SK-N-SH (cell line): ENCODE measurements around the gene IL18R1. TPM values are rescaled to one million over a fixed set of nuclear protein-coding genes. Genes with fewer than 3 reads are reported as not detected.

Experiments
- CTCF ChIA-PET: fragments of 300-600, 350-600 bp; formaldehyde crosslinking; extraction: SDS; loops from one replicate; lab custom pipeline; 2021; lab: Yijun Ruan, JAX
- POLR2A ChIA-PET: fragments of 350-600 bp; sonication (Branson Sonifier 250); formaldehyde crosslinking; extraction: SDS; loops from one replicate; lab custom pipeline; 2020; ENCODE audit warnings: antibody characterized with exemption, inconsistent platforms; lab: Yijun Ruan, JAX
- DNase-seq: peaks from one replicate; pipeline ENCODE4 v3.0.0; 2012
- H2AFZ ChIP-seq: fragments of 200-600 bp; sonication (generic); 2 replicates; pipeline ENCODE4 v1.8.1; 2016; ENCODE audit warnings: antibody characterized with exemption, mild to moderate bottlenecking, low read depth
- H3F3A ChIP-seq: fragments of 200-600 bp; sonication (generic); replicated peaks from 2 replicates; pipeline ENCODE3; 2016; ENCODE audit warnings: antibody characterized with exemption, mild to moderate bottlenecking; ENCODE audit not compliant: insufficient read depth
- H3K27ac ChIP-seq, 2 experiments: fragments of 200-500 bp in 1 of 2; fragments of 200-600 bp in 1 of 2; sonication (Bioruptor generic) in 1 of 2; sonication (generic), shearing (Covaris generic) in 1 of 2; 2 replicates each; pipeline versions ENCODE4 v1.5.1 to v1.6.1; 2014 to 2016; ENCODE audit warnings: low read depth in 2 of 2, inconsistent platforms in 1 of 2, low read length in 1 of 2, mild to moderate bottlenecking in 1 of 2, mixed read lengths in 1 of 2
- H3K27me3 ChIP-seq: fragments of 200-600 bp; sonication (generic), shearing (Covaris generic); 2 replicates; pipeline ENCODE4 v1.6.1; 2016; ENCODE audit warnings: mixed run types; ENCODE audit not compliant: insufficient read depth
- H3K36me3 ChIP-seq, 2 experiments: fragments of 200-500 bp in 1 of 2; fragments of 200-600 bp in 1 of 2; sonication (Bioruptor generic) in 1 of 2; sonication (generic) in 1 of 2; replicated peaks in 1 of 2; 2 replicates each; pipeline versions ENCODE3 to v1.5.1; 2014 to 2016; ENCODE audit warnings: low read length in 1 of 2, mild to moderate bottlenecking in 1 of 2; ENCODE audit not compliant: insufficient read depth in 2 of 2, control insufficient read depth in 1 of 2
- H3K4me1 ChIP-seq, 2 experiments: fragments of 200-500 bp in 1 of 2; fragments of 200-600 bp in 1 of 2; sonication (Bioruptor generic) in 1 of 2; sonication (generic), shearing (Covaris generic) in 1 of 2; 2 replicates each; pipeline versions ENCODE4 v1.5.1 to v1.6.1; 2014 to 2016; ENCODE audit warnings: low read depth in 1 of 2, low read length in 1 of 2, mixed run types in 1 of 2; ENCODE audit not compliant: insufficient read depth in 2 of 2, control insufficient read depth in 1 of 2
- H3K4me2 ChIP-seq: fragments of 200-600 bp; sonication (generic), shearing (Covaris generic); 2 replicates; pipeline ENCODE4 v1.6.1; 2017; ENCODE audit warnings: mixed run types
- H3K4me3 ChIP-seq, 2 experiments: fragments of 200-500 bp in 1 of 2; fragments of 200-600 bp in 1 of 2; sonication (Bioruptor generic) in 1 of 2; sonication (generic), shearing (Covaris generic) in 1 of 2; 2 replicates each; pipeline versions ENCODE4 v1.5.1 to v1.8.1; 2014 to 2016; ENCODE audit warnings: low read depth in 2 of 2, inconsistent platforms in 1 of 2, low read length in 1 of 2, mild to moderate bottlenecking in 1 of 2, mixed read lengths in 1 of 2, moderate library complexity in 1 of 2
- H3K79me2 ChIP-seq: fragments of 200-600 bp; sonication (generic); 2 replicates; pipeline ENCODE4 v1.8.1; 2017; ENCODE audit warnings: mild to moderate bottlenecking; ENCODE audit not compliant: insufficient read depth
- H3K9ac ChIP-seq: fragments of 200-600 bp; sonication (generic); 2 replicates; pipeline ENCODE4 v1.6.1; 2017; ENCODE audit warnings: mixed run types
- H3K9me2 ChIP-seq: fragments of 200-600 bp; sonication (generic); 2 replicates; pipeline ENCODE4 v1.6.1; 2017; ENCODE audit warnings: mixed run types
- H3K9me3 ChIP-seq: fragments of 200-600 bp; sonication (generic); 2 replicates; pipeline ENCODE4 v1.6.1; 2017; ENCODE audit warnings: mixed run types, mild to moderate bottlenecking, moderate library complexity
- H4K20me1 ChIP-seq: fragments of 200-600 bp; sonication (generic); 2 replicates; pipeline ENCODE4 v1.6.1; 2017; ENCODE audit warnings: mild to moderate bottlenecking, mixed run types; ENCODE audit not compliant: insufficient read depth
- ELF1 ChIP-seq: IDR thresholded peaks from 2 replicates; pipeline ENCODE4 v1.4.0; 2012
- EZH2phosphoT487 ChIP-seq: fragments of 200-600 bp; sonication (generic); IDR thresholded peaks from 2 replicates; pipeline ENCODE4 v1.6.1; 2017; ENCODE audit warnings: low read depth, mixed run types, mild to moderate bottlenecking, antibody characterized with exemption, moderate library complexity, borderline replicate concordance
- FOXJ3 ChIP-seq: sonication (generic); formaldehyde crosslinking; IDR thresholded peaks from 2 replicates; pipeline ENCODE4 v1.5.1; 2020; ENCODE audit warnings: mild to moderate bottlenecking, missing genetic modification reagents
- FOXM1 ChIP-seq: IDR thresholded peaks from 2 replicates; pipeline ENCODE4 v1.4.0; 2012; ENCODE audit warnings: low read depth, mild to moderate bottlenecking
- GABPA ChIP-seq: IDR thresholded peaks from 2 replicates; pipeline ENCODE4 v1.4.0; 2012; ENCODE audit warnings: low read depth, mild to moderate bottlenecking
- JUND ChIP-seq: IDR thresholded peaks from 2 replicates; pipeline ENCODE4 v1.4.0; 2012
- MAX ChIP-seq: IDR thresholded peaks from 2 replicates; pipeline ENCODE4 v1.4.0; 2012; ENCODE audit warnings: low read depth
- MEF2A ChIP-seq: IDR thresholded peaks from 2 replicates; pipeline ENCODE4 v1.4.0; 2012; ENCODE audit warnings: low read depth, borderline replicate concordance
- MXI1 ChIP-seq: IDR thresholded peaks from 2 replicates; pipeline ENCODE4 v1.6.1; 2012; ENCODE audit warnings: mild to moderate bottlenecking, low read depth, low read length, improper control_type of control experiment
- NRF1 ChIP-seq: IDR thresholded peaks from 2 replicates; pipeline ENCODE4 v1.6.1; 2012; ENCODE audit warnings: low read depth, mild to moderate bottlenecking, low read length
- PBX3 ChIP-seq: IDR thresholded peaks from 2 replicates; pipeline ENCODE4; 2012
- POLR2AphosphoS5 ChIP-seq: IDR thresholded peaks from 2 replicates; pipeline ENCODE4 v1.6.1; 2012; ENCODE audit warnings: low read depth, low read length
- RFX5 ChIP-seq: IDR thresholded peaks from 2 replicates; pipeline ENCODE4 v1.6.1; 2012; ENCODE audit warnings: mild to moderate bottlenecking, improper control_type of control experiment, low read length
- TAF1 ChIP-seq: IDR thresholded peaks from 2 replicates; pipeline ENCODE4 v1.6.1; 2012; ENCODE audit warnings: low read depth, mild to moderate bottlenecking, low read length, moderate library complexity, borderline replicate concordance
- TCF12 ChIP-seq: IDR thresholded peaks from 2 replicates; pipeline ENCODE4 v1.4.0; 2012
- TEAD4 ChIP-seq: IDR thresholded peaks from 2 replicates; pipeline ENCODE4 v1.4.0; 2012; ENCODE audit warnings: mild to moderate bottlenecking, borderline replicate concordance; ENCODE audit not compliant: insufficient read depth
- YY1 ChIP-seq: IDR thresholded peaks from 2 replicates; pipeline ENCODE4 v1.4.0; 2012; ENCODE audit warnings: low read depth, mild to moderate bottlenecking
- ZBTB33 ChIP-seq: IDR thresholded peaks from 2 replicates; pipeline ENCODE4 v1.4.0; 2012; ENCODE audit warnings: low read depth, borderline replicate concordance
- WGBS: methylation state at CpG from one replicate; pipeline ENCODE4 v1.1.6; 2017; ENCODE audit warnings: low lambda C conversion rate; 5-methylcytosine and 5-hydroxymethylcytosine counted together
- polyA plus RNA-seq, 3 experiments: library from polyadenylated mRNA; depleted of rRNA; stranded (reverse); fragments of >200 nt; gene quantifications; 2 replicates each; pipeline ENCODE4 v1.2.3, GENCODE V29; 2012

The IL18R1 gene
- polyA plus RNA-seq, 1 of the 3 experiments (the other 2 are of a cell fraction), result not detected

- TF ChIP-seq ZBTB33 (no peak), NRF1 (no peak), ELF1 (no peak), JUND (no peak), EZH2phosphoT487 (no peak), RFX5 (no peak), MEF2A (no peak), PBX3 (no peak)
- TF ChIP-seq, all 33 proteins: peak for 0
Observed at GRCh38 chr2:102410952-102411351, 55.4 kb downstream of the IL18R1 start (continued).

GRCh38 chr2:102412199-102412598 is 56.6 kb downstream of the IL18R1 start:
- Histone ChIP-seq H3K79me2 (no peaks in the 10 kb centered on the region), H3K9me2 (no peaks in the 10 kb centered on the region), H3K4me1 (no peaks in the 10 kb centered on the region), H3K4me3 (no peak overlapping the region), H3K27me3 (no peaks in the 10 kb centered on the region; the same call in 1 of the 2 replicates), H3K4me2 (no peak overlapping the region), H3K9ac (no peak overlapping the region), H2AFZ (no peak overlapping the region), H3K36me3 (no peaks in the 10 kb centered on the region), H3K27ac (no peak overlapping the region), H3F3A (no peaks in the 10 kb centered on the region), H3K9me3 (no peaks in the 10 kb centered on the region)
- WGBS, result 12% methylated on average over 3 of the region's 3 CpGs
- ChIA-PET CTCF (no interaction called here), POLR2A (no interaction called here)
- no peak for DNase-seq
- TF ChIP-seq YY1 (no peak), NRF1 (no peak), JUND (no peak), TAF1 (no peak), FOXM1 (no peak), TCF12 (no peak), ELF1 (no peak), MAX (no peak), TEAD4 (no peak), MXI1 (no peak), FOXJ3 (CRISPR knock-in tag) (no peak), ZBTB33 (no peak), GABPA (no peak), POLR2AphosphoS5 (no peak)
- TF ChIP-seq, all 33 proteins: peak for 0
- no peaks in the 10 kb centered on the region for H4K20me1 ChIP-seq
